K562 (cell line): ENCODE measurements around the gene PTPMT1. TPM values are rescaled to one million over a fixed set of nuclear protein-coding genes. Genes with fewer than 3 reads are reported as not detected.
A peak's percentile ranks its signal among the peaks of the same experiment; 100 is the strongest.
"Not testable (repeated sequence)": the region's sequence is repeated elsewhere in the genome, so short reads cannot be mapped to it uniquely, and the experiment has no call there.

ENCODE experiments used
- ATAC-seq: fragments of 200-7000 bp; cut with Tn5 transposase; 3 replicates; pipeline ENCODE4 v1.9.1; 2020; ENCODE audit warnings: moderate library complexity
- BruUV-seq: library from RNA; stranded (reverse); fragments of 400-500 nt; replicated peaks from 2 replicates; lab custom pipeline; 2021; lab: Mats Ljungman, UMichigan
- CTCF ChIA-PET: fragments of 300-600 bp; formaldehyde crosslinking; extraction: SDS; loops from one replicate; lab custom pipeline; 2021; ENCODE audit warnings: low intra/inter-chr PET ratio; lab: Yijun Ruan, JAX
- POLR2A ChIA-PET: fragments of 300-600, 350-650 bp; sonication (Branson Sonifier 250); formaldehyde crosslinking; extraction: SDS; loops from one replicate; lab custom pipeline; 2021; ENCODE audit warnings: antibody characterized with exemption, inconsistent platforms; lab: Yijun Ruan, JAX
- DNase-seq, 4 experiments: peaks; one replicate each; pipeline versions ENCODE4 v3.0.0 to v3.0.0-alpha.2; 2011 to 2018; ENCODE audit warnings: low spot score in 3 of 4, mixed read lengths in 3 of 4; ENCODE audit errors: extremely low read depth in 1 of 4
- FAIRE-seq: peaks from 2 replicates; lab custom pipeline; 2011; peaks lifted over from hg19 to GRCh38; lab: Jason Lieb, UNC
- H2AFZ ChIP-seq: 2 replicates; pipeline ENCODE4 v1.6.0; 2011; ENCODE audit warnings: low read depth, low read length, control low read depth, inconsistent platforms
- H3K27ac ChIP-seq: fragments of 200-600 bp; 3 replicates; pipeline ENCODE4 v1.8.0; 2011; ENCODE audit warnings: low read depth, mild to moderate bottlenecking, control low read depth, inconsistent platforms, low read length, moderate library complexity, mixed read lengths; ENCODE audit errors: extremely low read depth
- H3K27me3 ChIP-seq, 2 experiments: fragments of 300-600 bp in 1 of 2; 2 replicates in 1 of 2; 3 replicates in 1 of 2; pipeline versions ENCODE4 v1.6.0 to v1.8.0; 2011; ENCODE audit warnings: inconsistent platforms in 2 of 2, low read length in 2 of 2, mild to moderate bottlenecking in 1 of 2, mixed read lengths in 1 of 2, moderate library complexity in 1 of 2; ENCODE audit not compliant: control insufficient read depth in 2 of 2, insufficient read depth in 2 of 2
- H3K36me3 ChIP-seq: fragments of 300-600 bp; 3 replicates; pipeline ENCODE4 v1.8.0; 2011; ENCODE audit warnings: mild to moderate bottlenecking, low read length, inconsistent platforms; ENCODE audit not compliant: control insufficient read depth, insufficient read depth
- H3K4me1 ChIP-seq, 2 experiments: fragments of 200-600 bp in 1 of 2; replicated peaks in 1 of 2; 2 replicates in 1 of 2; 3 replicates in 1 of 2; pipeline versions ENCODE4 v1.5.1 to v1.8.0; 2011; ENCODE audit warnings: inconsistent platforms in 2 of 2, low read length in 2 of 2, mild to moderate bottlenecking in 1 of 2, mixed read lengths in 1 of 2, moderate library complexity in 1 of 2; ENCODE audit not compliant: control insufficient read depth in 2 of 2, insufficient read depth in 2 of 2
- H3K4me2 ChIP-seq: 2 replicates; pipeline ENCODE4 v1.6.1; 2011; ENCODE audit warnings: low read length, control low read depth, inconsistent platforms, mixed read lengths; ENCODE audit not compliant: insufficient read depth
- H3K4me3 ChIP-seq: fragments of 200-600 bp; sonication (generic), shearing (Covaris generic); 2 replicates; pipeline ENCODE4 v1.5.1; 2016; ENCODE audit warnings: control low read depth, inconsistent platforms
- H3K79me2 ChIP-seq: fragments of 200-600 bp; 3 replicates; pipeline ENCODE4 v1.8.0; 2011; ENCODE audit warnings: low read length, inconsistent platforms; ENCODE audit not compliant: control insufficient read depth, insufficient read depth
- H3K9ac ChIP-seq, 2 experiments: 2 replicates each; pipeline versions ENCODE4 v1.6.0 to v1.6.1; 2011; ENCODE audit warnings: low read depth in 2 of 2, low read length in 2 of 2, control low read depth in 1 of 2, inconsistent platforms in 1 of 2, mild to moderate bottlenecking in 1 of 2, mixed read lengths in 1 of 2; ENCODE audit not compliant: insufficient read depth in 1 of 2
- H3K9me1 ChIP-seq: one replicate; pipeline ENCODE4 v1.6.0; 2011; ENCODE audit warnings: inconsistent platforms, mild to moderate bottlenecking, low read length, moderate library complexity; ENCODE audit not compliant: control insufficient read depth, insufficient read depth
- H3K9me3 ChIP-seq: replicated peaks from 2 replicates; pipeline ENCODE4 v1.5.1; 2011; ENCODE audit warnings: low read depth, low read length, inconsistent platforms; ENCODE audit not compliant: control insufficient read depth, insufficient read depth
- H4K20me1 ChIP-seq: replicated peaks from 2 replicates; pipeline ENCODE4 v1.6.1; 2011; ENCODE audit warnings: low read length, inconsistent platforms, mixed read lengths; ENCODE audit not compliant: control insufficient read depth, insufficient read depth
- BRCA1 ChIP-seq, 2 experiments: fragments of 450-650 bp in 1 of 2; sonication (generic) in 1 of 2; formaldehyde crosslinking in 1 of 2; IDR thresholded peaks; 2 replicates each; pipeline versions ENCODE4 v1.5.0 to v1.6.1; 2017 to 2020; ENCODE audit warnings: mild to moderate bottlenecking in 1 of 2, missing genetic modification reagents in 1 of 2
- CEBPG ChIP-seq, 3 experiments: fragments of 200-800 bp in 1 of 3; sonication (Bioruptor generic) in 1 of 3; sonication (generic) in 1 of 3; formaldehyde crosslinking in 1 of 3; IDR thresholded peaks in 2 of 3; conservative IDR thresholded peaks in 1 of 3; 2 replicates each; pipeline versions ENCODE4 v1.6.1 to v1.8.0; 2016 to 2022; ENCODE audit warnings: missing compliant biosample characterization in 2 of 3, missing genetic modification characterization in 2 of 3, mild to moderate bottlenecking in 1 of 3, missing genetic modification reagents in 1 of 3
- CHD2 ChIP-seq: IDR thresholded peaks from 2 replicates; pipeline ENCODE4 v1.6.1; 2011; ENCODE audit warnings: low read depth, low read length
- HNRNPH1 ChIP-seq: fragments of 200-400 bp; formaldehyde crosslinking; optimal IDR thresholded peaks from 2 replicates; pipeline ENCODE3; 2017; ENCODE audit warnings: low read depth, mild to moderate bottlenecking, low read length, moderate library complexity
- SMAD1 ChIP-seq: fragments of 150-350 bp; IDR thresholded peaks from 2 replicates; pipeline ENCODE4 v1.6.1; 2014; ENCODE audit warnings: low read length, low read depth; ENCODE audit not compliant: partially characterized antibody
- WGBS: fragments of 100-300 bp; shearing (Covaris generic); methylation state at CpG from one replicate; pipeline ENCODE4 v1.1.6; 2016; ENCODE audit warnings: low coverage, mixed read lengths; ENCODE audit not compliant: insufficient coverage; ENCODE audit errors: missing lambda C conversion rate; 5-methylcytosine and 5-hydroxymethylcytosine counted together
- in situ Hi-C: fragments of 300-500 bp; cut with MboI; formaldehyde crosslinking; loops from 4 replicates; pipeline ENCODE4 v1.15.0; 2018; ENCODE audit warnings: inconsistent platforms, mixed read lengths
- intact Hi-C: fragments of 100-400 bp; cut with micrococcal nuclease; formaldehyde crosslinking; loops from 2 replicates; pipeline ENCODE4 v1.14.2; 2022
- polyA plus RNA-seq, 8 experiments: library from polyadenylated mRNA; depleted of rRNA in 4 of 8; stranded (reverse) in 5 of 8; unstranded in 3 of 8; fragments of >200 nt; fragmentation: Nextera tagmentation in 2 of 8; fragmentation: Illumina TruSeq in 1 of 8; extraction: Ambion mirVana in 2 of 8; extraction: Trizol in 1 of 8; gene quantifications; 2 replicates each; pipeline versions ENCODE4 v1.2.1 to v1.2.3, GENCODE V29; 2011 to 2014; ENCODE audit warnings: inconsistent platforms in 1 of 8, missing spikeins in 1 of 8
- total RNA-seq, 7 experiments: library from RNA; depleted of rRNA in 6 of 7; stranded (reverse); fragments of >200 nt in 6 of 7; fragmentation: Illumina TruSeq in 2 of 7; extraction: Trizol in 2 of 7; gene quantifications; 2 replicates each; pipeline versions ENCODE4 v1.2.1 to v1.2.3, GENCODE V29; 2011 to 2021; ENCODE audit warnings: low replicate concordance in 1 of 7
- TF ChIP-seq, protein P1 (sequence below), 2 experiments: fragments of 450-650 bp in 1 of 2; sonication (generic) in 1 of 2; formaldehyde crosslinking in 1 of 2; IDR thresholded peaks in 1 of 2; conservative IDR thresholded peaks in 1 of 2; 2 replicates each; pipeline versions ENCODE4 v1.6.1 to v1.8.1; 2016 to 2023; ENCODE audit warnings: mild to moderate bottlenecking in 2 of 2, moderate library complexity in 2 of 2, inconsistent platforms in 1 of 2, missing genetic modification reagents in 1 of 2
- TF ChIP-seq, protein P2 (sequence below): fragments of 450-650 bp; formaldehyde crosslinking; IDR thresholded peaks from 2 replicates; pipeline ENCODE4 v1.4.0; 2020; ENCODE audit warnings: mild to moderate bottlenecking, moderate library complexity

Gene PTPMT1
- total and polyA plus RNA-seq, 9 of the 15 experiments (the other 6 are each of a cell fraction or from before 2014, with no cell fraction given): 10.4 to 140 (median 67.2) TPM

DNA sequence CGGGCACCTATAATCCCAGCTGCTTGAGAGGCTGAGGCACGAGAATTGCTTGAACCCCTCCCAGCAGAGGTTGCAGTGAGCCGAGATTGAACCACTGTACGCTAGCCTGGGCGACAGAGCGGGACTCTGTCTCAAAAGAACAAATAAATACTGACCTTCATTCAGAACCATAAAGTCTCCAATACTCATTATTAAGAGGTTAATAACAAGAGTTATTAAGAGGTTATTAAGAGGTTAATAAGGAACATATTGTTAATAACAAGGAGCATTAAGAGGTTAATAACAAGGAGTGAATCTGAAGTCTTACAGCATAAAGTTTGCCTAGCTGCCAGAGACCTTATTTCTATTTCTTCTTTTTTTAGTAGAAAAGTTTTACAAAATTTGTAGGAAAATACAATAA, 20.1 kb upstream of the PTPMT1 start (continued):
- no peak for TF ChIP-seq CHD2

DNA sequence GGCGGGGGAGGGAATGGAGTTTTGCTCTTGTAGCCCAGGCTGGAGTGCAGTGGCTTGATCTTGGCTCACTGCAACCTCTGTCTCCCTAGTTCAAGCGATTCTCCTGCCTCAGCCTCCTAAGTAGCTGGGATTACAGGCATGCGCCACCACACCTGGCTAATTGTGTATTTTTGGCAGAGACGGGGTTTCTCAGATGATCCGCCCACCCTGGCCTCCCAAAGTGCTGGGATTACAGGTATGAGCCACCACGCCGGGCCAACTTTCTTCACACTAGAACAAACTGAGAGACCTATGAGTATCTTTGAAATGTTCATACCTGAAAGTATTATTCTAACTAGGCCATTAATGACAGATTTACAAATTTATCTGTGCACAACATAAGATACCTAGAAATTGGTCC, 19.1 kb upstream of the PTPMT1 start:
- BruUV-seq, H3K4me3 ChIP-seq, H3K27me3 ChIP-seq, H3K9ac ChIP-seq, ATAC-seq, H3K27ac ChIP-seq, H3K9me3 ChIP-seq, FAIRE-seq, H3K9me1 ChIP-seq, POLR2A ChIA-PET, intact Hi-C loops, in situ Hi-C loops, H2AFZ ChIP-seq, H3K4me2 ChIP-seq, DNase-seq: not testable (repeated sequence)
- CTCF ChIA-PET: interaction anchor here (0.6 to 0.9 kb wide), 2 partner anchors 8 to 72 kb away, joined by 3 read pairs; no protein-coding TSS in a partner anchor
- Histone ChIP-seq H3K79me2 (peaks cover 98% of the 10 kb centered on the region), H3K36me3 (peaks cover 26% of the 10 kb centered on the region), H4K20me1 (peaks cover 30% of the 10 kb centered on the region), H3K4me1 (peaks cover 0 to 16% of the 10 kb centered on the region in 2 experiments; a peak in 3 of 5 replicates)
- WGBS: 76% methylated on average over 5 of the region's 7 CpGs

DNA sequence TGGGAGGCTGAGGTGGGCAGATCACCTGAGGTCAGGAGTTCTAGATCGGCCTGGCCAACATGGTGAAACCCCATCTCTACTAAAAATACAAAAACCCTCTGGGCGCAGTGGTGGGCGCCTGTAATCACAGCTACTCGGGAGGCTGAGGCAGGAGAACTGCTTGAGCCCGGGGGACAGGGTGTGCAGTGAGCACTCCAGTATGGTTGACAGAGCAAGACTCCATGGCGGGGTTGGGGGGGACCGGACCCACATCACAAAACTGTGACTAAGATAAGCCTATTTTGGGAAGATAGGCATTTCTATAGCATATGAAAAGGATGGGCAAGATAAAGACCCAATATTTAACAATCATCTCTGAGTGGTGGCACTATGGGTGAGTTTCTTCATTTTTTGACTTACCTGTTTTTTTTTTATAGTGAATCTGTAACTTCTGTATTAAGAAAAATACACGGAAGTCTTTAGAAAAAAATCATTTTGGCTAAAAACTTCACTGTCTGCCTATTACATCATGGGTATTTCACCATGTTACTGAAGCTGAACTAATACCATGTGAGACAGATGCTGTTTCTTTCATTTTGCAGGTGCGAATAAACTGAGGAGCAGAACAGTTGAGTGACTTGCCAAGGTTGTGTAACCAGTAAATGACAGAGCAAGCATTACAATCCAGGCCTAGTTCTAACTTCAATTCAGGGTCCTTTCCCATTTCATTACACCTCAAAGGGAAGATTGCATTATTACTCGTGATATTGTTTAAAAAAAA, 14.9 kb upstream of the PTPMT1 start:
- intact Hi-C loops: loop anchor here (2.0 to 5.0 kb wide), 2 partner anchors 38 to 66 kb away; no protein-coding TSS in a partner anchor
- ATAC-seq (no peak), FAIRE-seq (no peak), DNase-seq (no peak)
- CTCF ChIA-PET: interaction anchor here (1.5 kb wide), 1 partner anchor 67 kb away, joined by 7 read pairs; no protein-coding TSS in a partner anchor
- H3K4me1 ChIP-seq: peaks cover 11 to 18% of the 10 kb centered on the region in 2 experiments; a peak in 4 of 5 replicates
- 77% methylated on average over 10 of the region's 10 CpGs for WGBS
- peaks cover 74% of the 10 kb centered on the region for H3K79me2 ChIP-seq
- H3K4me3 ChIP-seq: peak overlapping the region; percentile 100; the same call in 1 of the 2 replicates
- H2AFZ ChIP-seq: no peak overlapping the region
- no peaks in the 10 kb centered on the region for H3K27me3 ChIP-seq
- no peak overlapping the region for H3K4me2 ChIP-seq
- peaks cover 27% of the 10 kb centered on the region for H3K36me3 ChIP-seq
- H3K9ac ChIP-seq: peak overlapping the region; percentile 68 to 92; a peak in 1 of 4 replicates
- in situ Hi-C loops: no loop called here
- H3K9me3 ChIP-seq: no peaks in the 10 kb centered on the region
- POLR2A ChIA-PET: interaction anchor here (0.6 to 3.8 kb wide), 5 partner anchors 9 to 35 kb away, joined by 3 to 28 read pairs (median 6); partner anchors contain the start of gene PTPMT1
- H4K20me1 ChIP-seq: peaks cover 12% of the 10 kb centered on the region
- no TSS peak for BruUV-seq
- H3K27ac ChIP-seq: no peak overlapping the region
- H3K9me1 ChIP-seq: peaks cover 6% of the 10 kb centered on the region
- TF ChIP-seq, protein P1, sequence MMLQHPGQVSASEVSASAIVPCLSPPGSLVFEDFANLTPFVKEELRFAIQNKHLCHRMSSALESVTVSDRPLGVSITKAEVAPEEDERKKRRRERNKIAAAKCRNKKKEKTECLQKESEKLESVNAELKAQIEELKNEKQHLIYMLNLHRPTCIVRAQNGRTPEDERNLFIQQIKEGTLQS (IDR thresholded peaks at IDR 0.05): 0 out of 2 replicates have a peak, but pooled peaks have one; percentile 14
- TF ChIP-seq, protein P1 (CRISPR knock-in tag; conservative IDR thresholded peaks at IDR 0.05): no peak
- TF ChIP-seq HNRNPH1 (no peak), BRCA1 (IDR thresholded peaks at IDR 0.05) (no peak), BRCA1 (CRISPR knock-in tag; IDR thresholded peaks at IDR 0.05) (no peak), CEBPG (CRISPR knock-in tag; IDR thresholded peaks at IDR 0.05) (0 out of 2 replicates have a peak, but pooled peaks have one; percentile 40), CEBPG (tag; conservative IDR thresholded peaks at IDR 0.05 in 1 of 2, IDR thresholded peaks at IDR 0.05 in 1 of 2) (peak; percentile 45 to 58; a peak in 3 of 4 replicates), SMAD1 (no peak)
- TF ChIP-seq, protein P2, sequence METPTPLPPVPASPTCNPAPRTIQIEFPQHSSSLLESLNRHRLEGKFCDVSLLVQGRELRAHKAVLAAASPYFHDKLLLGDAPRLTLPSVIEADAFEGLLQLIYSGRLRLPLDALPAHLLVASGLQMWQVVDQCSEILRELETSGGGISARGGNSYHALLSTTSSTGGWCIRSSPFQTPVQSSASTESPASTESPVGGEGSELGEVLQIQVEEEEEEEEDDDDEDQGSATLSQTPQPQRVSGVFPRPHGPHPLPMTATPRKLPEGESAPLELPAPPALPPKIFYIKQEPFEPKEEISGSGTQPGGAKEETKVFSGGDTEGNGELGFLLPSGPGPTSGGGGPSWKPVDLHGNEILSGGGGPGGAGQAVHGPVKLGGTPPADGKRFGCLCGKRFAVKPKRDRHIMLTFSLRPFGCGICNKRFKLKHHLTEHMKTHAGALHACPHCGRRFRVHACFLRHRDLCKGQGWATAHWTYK (CRISPR knock-in tag): no peak
